Measurements from ENCODE around the gene OTOG.

OTOG gene

DNA sequence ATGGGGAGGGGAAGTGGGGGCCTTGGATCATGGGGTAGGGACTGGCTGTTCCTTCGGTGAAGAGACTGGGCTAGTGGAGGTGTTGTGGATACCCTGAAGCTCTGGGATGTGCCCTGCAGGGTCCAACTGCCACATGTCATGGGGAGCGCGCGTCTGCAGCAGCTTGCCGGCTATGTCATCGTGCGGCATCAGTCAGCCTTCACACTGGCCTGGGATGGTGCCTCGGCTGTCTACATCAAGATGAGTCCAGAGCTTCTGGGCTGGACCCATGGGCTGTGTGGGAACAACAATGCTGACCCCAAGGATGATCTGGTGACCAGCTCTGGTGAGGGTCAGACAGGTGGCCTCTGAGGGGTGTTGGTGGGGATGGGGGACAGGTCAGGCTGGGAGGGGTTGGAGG, 9.9 kb downstream of the OTOG start:
- in situ Hi-C loops (cut with MboI; ENCODE audit: low sequenced_read_pairs) = no loop called here

DNA sequence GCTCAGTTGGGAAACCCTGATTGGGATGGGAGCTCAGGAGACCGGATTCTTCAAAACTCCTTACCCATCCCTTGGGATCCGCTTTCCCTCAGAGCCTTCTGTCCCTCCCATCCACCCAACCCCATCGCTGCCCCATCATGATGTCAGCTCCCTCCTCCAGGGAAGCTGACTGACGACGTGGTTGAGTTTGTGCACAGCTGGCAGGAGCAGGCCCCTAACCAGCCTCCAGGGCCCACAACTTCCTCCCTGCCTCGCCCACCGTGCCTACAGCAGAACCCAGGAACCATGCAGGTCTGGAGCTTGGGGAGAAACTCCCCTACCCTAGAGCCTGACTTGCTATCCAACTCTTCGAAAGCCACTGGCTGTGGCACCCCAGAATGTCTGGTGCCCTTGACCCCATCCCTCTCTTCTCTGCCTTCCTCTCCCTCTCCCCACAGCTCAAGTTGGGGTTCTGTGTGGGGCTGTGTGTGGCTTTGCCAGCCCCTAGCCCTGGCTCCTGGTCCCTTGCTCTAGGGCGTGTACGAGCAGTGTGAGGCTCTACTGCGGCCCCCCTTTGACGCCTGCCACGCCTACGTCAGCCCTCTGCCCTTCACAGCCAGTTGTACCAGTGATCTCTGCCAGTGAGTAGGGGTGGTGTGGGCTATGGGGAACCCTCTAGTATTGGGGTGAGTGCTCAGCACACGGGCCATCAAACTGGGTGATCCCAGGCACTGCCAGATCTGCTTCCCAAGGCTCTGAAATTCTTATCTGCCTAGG, 11.1 kb downstream of the OTOG start:
- in situ Hi-C loops (cut with MboI; ENCODE audit: low sequenced_read_pairs) = no loop called here

DNA sequence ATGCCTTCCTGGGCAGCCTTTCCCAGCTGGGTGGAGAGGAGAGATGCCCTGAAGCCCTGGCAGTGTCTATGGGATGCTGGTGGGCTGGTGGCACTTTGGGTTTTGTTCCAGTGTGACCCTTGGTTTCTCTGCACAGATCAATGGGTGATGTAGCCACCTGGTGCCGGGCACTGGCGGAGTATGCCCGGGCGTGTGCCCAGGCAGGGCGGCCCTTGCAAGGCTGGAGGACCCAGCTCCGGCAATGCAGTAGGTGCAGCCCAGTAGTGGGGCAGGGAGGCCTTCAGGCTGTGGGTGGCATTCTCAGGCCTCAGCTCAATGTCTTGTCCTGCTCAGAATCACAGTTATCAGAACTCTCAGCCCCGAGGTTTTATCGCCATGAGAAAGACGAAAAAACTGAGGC, 11.9 kb downstream of the OTOG start:
- in situ Hi-C loops (cut with MboI; ENCODE audit: low sequenced_read_pairs) = no loop called here

DNA sequence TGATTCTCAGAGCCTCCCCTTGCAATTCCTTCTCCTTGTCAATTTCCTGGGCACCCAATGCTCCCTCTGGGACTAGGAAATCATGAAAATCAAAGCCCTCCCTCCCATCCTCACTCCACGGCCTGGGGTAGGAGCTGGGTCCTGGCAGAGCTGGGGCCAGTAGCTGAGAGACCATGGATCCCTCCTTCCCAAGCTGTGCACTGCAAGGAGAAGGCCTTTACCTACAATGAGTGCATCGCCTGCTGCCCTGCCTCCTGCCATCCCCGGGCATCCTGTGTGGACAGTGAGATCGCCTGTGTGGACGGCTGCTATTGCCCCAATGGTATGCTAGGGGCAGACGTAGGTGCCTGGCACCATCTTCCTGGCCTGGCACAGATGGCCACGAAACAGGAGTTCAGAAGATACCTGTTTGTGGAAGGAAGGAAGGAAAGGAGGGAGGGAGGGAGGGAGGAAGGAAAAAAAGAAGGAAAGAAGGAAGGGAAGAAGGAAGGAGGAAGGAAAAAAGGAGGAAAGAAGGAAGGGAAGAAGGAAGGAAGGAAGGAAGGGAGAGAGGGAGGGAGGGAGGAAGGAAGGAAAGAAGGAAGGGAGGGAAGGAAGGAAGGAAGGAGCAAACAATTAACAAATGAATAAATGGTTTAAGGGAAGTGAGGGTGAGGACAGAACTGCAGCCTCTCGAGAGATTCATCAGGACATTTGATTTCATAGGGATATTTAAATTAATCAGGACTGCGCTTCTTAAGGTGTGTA, 12.5 kb downstream of the OTOG start:
- in situ Hi-C loops (cut with MboI; ENCODE audit: low sequenced_read_pairs) = no loop called here

DNA sequence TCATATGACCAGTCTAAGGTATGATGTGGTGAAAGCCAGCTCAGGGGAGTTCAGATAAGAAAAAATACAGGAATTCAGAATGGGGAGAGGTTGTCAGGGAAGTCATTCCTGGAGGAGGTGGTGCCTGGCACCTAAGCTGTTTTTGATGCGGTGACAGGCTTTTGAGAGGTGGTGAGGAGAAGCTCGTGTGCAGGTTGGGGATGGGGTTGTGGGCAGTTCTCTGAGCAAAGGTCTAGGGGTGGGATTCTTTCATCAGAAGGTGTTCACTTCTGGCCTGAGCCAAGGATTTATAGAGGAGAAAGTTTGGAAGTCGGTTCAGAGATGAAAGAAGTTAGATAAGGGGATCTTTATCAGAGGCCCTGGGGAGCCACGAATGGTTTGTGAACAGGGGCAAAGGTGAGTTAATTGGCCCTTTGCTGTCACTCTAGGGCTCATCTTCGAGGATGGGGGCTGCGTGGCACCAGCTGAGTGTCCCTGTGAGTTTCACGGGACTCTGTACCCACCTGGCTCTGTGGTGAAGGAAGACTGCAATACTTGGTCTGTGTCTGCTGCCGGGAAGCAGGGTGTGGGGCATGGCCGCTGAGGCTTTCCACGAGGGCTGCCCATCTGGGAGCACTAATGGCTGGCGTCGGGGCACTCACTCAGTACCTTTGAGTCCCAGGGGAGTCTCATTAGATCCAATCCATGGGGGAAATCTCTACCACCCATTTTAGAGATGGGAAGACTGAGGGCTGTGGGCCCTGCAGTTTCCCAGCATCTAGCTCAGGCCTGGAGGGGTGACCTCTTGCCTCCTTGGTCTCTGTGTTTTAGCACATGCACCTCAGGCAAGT, 13.4 kb downstream of the OTOG start:
- in situ Hi-C loops (cut with MboI; ENCODE audit: low sequenced_read_pairs) = no loop called here

DNA sequence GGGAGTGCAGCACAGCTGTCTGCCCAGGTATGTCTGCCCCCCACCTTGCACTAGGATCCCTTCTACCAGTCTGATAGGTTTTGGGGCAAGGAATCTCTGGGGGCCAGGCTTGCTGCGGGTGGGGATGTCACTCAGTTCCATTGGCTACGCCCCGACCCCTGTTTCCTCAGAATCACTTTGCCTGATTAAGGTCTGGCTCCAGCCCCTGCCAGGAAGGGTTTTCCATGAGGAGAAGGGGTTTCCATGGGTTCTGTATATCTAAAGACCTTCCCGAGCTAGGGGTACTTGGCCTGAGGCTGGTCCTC, 14.0 kb downstream of the OTOG start:
- in situ Hi-C loops (cut with MboI; ENCODE audit: low sequenced_read_pairs) = no loop called here

DNA sequence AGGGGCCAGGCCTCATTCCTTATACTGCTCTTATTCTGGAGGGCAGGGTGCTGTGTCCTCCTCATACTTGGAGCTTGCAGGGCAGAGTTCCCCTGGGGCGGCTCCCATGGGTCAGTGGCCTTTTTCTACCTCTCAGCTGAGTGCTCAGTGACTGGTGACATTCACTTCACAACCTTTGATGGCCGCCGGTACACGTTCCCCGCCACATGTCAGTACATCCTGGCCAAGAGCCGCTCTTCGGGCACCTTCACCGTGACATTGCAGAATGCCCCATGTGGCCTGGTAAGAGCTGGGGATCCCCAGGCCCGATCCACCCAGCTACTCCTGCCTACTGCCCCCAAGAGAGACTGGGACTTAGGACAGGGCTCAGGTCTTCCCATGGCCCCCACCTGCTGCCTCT, 14.5 kb downstream of the OTOG start:
- in situ Hi-C loops (cut with MboI; ENCODE audit: low sequenced_read_pairs) = no loop called here

DNA sequence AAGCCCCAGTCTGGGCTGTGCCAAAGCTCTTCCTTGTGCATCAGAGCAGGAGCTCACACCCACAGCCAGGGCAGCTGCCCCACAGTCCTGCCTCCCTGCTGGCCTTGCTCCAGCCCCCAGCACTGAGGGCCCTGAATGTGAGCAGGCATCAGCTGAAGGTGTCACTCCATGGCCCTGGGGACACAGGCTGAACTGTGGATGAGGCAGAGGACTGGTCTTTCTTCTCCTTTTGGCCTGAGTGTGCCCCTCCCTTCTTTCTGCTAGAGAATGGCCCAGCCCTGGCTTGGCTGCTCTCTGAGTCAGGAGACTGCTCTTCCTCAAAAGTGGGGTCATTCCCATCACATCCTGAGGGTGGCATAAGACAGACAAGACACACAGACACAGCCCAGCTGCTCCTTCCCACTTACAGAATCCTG, 16.2 kb downstream of the OTOG start:
- in situ Hi-C loops (cut with MboI; ENCODE audit: low sequenced_read_pairs) = no loop called here

DNA sequence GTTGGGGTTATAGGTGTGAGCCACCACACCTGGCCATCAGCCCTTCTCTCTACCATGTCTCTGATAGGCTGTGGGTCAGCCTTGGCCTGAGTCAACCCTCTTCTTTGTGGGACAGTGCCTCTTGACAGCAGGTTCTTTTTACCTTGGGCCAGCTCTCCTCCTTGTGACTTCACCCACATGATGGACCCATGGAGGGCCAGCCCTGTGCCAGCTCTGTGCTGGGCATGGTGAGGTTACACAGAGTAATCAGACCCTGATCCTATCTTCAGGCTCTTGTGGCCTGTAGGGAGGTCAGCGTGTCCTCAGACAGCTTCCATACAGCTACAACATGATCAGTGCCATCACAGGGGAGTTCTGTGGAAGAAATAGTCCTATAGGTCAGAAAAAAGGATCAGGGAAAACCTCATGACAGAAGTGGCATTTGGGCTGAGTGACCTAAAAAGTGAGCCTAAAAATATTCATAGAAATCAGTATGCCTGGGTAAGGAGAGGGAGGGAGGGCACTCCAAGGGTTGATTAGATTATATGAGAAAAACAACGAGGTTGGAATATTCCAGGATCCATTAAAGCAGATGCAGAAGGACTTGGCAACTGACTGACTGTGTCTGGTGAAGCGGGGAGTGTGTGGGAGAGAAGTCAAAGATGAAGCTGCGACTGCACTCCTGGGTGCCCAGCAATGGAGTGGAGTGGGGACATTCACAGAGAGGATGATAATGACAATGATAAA, 17.1 kb downstream of the OTOG start:
- in situ Hi-C loops (cut with MboI; ENCODE audit: low sequenced_read_pairs) = no loop called here

DNA sequence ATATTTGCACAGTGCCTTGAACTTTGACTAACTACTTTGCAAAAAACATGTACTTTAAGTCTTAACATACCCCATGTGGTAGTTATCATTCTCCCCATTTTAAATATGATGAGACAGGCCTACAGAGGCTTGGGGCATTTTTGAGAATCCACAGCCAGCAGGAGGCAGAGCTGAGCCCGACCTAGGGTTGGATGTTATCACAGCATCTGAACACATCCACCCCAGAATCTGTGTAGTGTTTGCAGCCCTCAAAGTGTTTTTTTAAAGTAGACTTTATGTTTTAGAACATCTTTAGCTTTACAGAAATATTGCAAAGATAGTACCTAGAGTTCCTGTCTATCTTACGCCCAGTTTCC, 17.6 kb downstream of the OTOG start:
- in situ Hi-C loops (cut with MboI; ENCODE audit: low sequenced_read_pairs) = no loop called here

DNA sequence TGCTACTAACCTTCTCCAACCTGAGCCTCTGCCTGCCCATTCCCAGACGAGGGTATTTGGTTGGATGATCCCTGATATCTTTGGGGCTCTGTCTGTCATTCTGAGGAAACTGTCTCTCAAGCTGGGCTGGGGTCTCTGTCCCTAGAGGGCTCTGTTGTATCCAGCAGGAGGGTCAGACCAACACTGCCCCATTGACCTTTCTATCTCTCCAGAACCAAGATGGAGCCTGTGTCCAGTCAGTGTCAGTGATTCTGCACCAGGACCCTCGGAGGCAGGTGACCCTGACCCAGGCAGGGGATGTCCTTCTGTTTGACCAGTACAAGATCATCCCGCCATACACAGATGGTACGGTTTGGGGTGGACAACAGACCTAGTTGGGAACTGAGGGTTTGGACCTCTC, 21.9 kb downstream of the OTOG start:
- in situ Hi-C loops (cut with MboI; ENCODE audit: low sequenced_read_pairs) = no loop called here

DNA sequence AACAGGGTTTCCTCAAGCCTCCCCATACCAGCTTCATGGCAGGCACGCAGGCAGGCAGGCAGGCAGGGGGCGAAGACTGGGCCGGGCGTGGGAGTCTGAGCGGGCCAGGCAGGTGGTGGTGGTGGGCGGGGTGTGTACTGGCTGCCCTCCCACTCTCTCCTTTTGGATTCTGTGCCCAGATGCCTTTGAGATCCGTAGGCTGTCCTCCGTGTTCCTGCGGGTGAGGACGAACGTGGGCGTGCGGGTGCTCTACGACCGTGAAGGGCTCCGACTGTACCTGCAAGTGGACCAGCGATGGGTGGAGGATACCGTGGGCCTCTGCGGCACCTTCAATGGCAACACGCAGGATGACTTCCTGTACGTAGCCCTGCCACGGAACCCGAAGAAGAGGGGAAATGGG, 23.0 kb downstream of the OTOG start:
- in situ Hi-C loops (cut with MboI; ENCODE audit: low sequenced_read_pairs) = no loop called here

DNA sequence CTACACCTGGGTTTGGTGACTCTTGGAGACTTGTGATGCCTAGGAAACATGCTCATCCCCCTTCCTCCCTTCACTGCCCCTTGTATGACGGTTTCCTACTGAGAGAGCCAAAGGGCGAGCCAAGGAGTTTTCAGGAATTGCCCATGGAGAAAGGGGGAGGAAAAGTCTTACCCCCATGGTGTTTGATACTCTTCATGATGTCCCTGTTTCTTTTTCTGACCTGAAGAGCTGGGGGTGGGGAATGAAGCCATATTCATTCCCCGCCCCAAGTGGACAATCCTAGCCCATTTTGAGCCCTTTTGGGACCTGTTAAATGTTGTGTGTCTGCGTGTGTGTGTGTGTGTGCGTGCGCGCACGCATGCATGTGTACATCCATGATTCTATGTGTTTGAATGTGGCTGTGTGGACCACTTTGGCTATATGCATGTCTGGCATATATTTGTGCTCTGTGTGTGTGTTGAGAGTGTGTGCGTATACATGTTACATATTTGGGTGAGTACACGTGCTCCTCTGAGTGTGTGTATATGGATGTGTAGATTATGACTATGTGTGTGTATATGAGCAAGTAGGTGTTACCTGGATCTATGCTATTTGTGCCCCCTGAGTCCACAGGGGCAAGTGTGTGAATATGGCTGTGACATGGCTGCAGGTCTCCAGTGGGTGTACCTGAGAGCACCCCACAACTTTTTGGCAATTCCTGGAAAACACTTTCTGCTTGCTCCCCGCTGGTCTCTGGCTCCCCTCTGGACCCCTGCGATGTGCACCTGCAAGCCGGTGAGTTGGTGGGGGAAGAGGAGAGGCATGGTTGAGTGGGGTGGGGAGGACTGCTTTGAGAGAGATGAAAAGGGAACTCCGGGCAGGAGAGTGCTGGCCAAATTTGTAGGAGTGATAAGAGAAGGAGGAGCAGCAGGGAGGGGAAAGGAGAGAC, 24.6 kb downstream of the OTOG start:
- in situ Hi-C loops (cut with MboI; ENCODE audit: low sequenced_read_pairs) = no loop called here

DNA sequence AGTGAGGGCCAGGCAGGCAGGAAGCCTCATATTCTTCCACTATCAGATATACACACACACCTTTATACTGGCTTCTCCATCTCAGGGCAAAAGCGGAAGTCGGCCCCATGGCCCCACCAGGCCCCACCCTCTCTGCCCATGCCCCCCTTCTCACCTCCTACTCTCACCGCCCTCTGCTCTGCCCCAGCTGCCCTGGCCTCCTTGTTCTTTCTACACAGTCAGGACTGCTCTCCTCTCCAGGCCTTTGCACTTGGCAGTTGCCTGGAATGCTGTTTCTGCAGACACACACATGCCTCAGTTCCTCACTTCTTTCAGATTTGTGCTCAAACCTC, 25.3 kb downstream of the OTOG start:
- in situ Hi-C loops (cut with MboI; ENCODE audit: low sequenced_read_pairs) = no loop called here

DNA sequence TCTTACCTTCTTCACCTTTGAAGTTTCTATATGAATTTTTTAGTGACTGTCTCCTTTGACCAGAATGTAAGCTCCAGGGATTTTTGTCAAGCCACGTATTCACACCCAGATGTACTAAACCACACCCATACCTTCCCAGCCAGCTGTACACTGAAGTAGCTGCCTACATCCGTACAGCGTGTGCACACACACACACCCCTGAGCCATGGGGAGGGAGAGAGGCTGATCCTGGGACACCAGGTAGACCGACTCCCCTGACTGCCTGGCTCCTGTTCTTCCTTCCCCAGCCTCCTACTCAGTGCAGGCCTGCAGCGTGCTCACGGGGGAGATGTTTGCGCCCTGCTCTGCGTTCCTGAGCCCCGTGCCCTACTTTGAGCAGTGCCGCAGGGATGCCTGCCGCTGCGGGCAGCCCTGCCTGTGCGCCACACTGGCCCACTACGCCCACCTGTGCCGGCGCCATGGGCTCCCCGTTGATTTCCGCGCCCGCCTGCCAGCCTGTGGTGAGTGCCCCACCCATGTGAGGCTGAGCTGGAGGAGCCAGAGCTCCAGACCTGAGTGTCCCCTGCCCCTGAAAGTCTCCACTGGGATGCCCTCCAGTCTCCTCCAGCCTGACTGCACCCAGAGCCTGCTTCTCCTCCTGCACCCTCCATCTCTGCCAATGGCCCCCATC, 25.9 kb downstream of the OTOG start:
- in situ Hi-C loops (cut with MboI; ENCODE audit: low sequenced_read_pairs) = no loop called here

DNA sequence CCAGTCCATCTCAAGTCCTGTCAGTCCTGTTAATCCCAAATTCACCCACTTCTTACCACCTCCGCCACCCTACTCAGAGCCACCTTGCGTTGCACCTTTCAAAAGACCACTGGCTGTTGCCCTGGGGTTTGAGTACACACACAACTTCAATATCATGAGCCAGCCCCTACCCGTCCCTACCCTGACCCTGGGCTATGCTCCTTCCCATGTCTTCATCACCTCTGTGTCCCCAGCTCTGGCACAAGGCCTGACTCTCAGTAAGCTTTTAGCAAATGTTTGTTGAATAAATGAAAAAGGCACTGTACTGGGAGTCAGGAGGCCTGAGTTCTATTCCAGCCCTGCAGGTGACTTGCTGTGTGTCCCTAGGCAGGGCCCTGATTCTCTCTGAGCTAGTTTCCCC, 26.5 kb downstream of the OTOG start:
- in situ Hi-C loops (cut with MboI; ENCODE audit: low sequenced_read_pairs) = no loop called here

DNA sequence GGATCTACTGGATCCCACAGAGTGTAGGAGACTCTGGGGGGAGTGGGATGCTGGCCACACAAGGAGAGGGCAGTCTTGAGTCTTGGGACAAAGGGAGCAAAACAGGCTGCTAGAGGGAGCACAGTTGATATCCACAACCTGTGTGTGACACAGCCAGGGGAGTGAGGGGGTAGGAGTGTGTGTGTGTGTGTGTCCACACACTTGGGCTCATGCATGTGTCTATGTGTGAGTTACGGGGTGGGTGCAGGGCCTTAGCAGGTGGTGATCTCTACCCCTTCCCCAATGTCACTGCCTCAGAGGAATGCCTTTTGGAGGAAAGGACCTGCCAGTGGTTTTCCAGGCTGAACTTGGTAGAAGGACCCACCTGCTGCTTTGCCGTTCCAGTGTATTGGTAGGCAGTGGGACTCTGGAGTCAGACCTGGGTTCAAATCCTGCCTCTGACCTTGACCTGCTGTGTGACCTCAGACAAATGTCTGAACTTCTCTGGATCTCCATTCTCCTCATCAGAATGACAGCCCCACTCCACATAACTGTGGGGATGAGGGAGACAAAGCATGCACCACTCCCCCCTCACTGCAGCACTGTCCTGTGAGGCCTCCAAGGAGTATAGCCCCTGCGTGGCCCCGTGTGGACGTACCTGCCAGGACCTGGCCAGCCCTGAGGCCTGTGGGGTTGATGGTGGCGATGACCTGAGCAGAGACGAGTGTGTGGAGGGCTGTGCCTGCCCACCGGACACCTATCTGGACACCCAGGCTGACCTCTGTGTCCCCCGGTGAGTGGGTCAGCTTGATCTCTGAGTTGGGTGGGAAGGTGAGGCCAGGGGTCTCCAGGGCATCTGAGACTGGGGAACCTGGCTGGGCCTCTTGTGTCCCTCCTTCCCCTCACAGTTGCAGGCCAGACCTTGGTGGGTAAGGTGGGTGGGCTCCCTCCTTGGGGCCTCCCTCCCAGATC, 27.4 kb downstream of the OTOG start:
- in situ Hi-C loops (cut with MboI; ENCODE audit: low sequenced_read_pairs) = no loop called here
